Mucosa of descending colon (tissue), 3 donors: ENCODE data around the gene DMAC2. TPM values are rescaled to one million over a fixed set of nuclear protein-coding genes. Genes with fewer than 3 reads are reported as not detected.
A peak's percentile ranks its signal among the peaks of the same experiment; 100 is the strongest.

Source experiments
- ATAC-seq: fragments of 200-7000 bp; cut with Tn5 transposase; one replicate; pipeline ENCODE4 v1.9.1; 2020; ENCODE audit warnings: mild to moderate bottlenecking, moderate library complexity
- DNase-seq, 3 donors: peaks; one replicate each; pipeline ENCODE4 v3.0.0-alpha.2; 2020
- H3K36me3 ChIP-seq: fragments of 200-600 bp; one replicate; pipeline ENCODE4 v1.8.0; 2021; ENCODE audit warnings: low read depth, mild to moderate bottlenecking
- H3K4me1 ChIP-seq: fragments of 200-600 bp; one replicate; pipeline ENCODE4 v1.8.0; 2021; ENCODE audit warnings: low read depth, mild to moderate bottlenecking
- H3K4me3 ChIP-seq: fragments of 200-600 bp; one replicate; pipeline ENCODE4 v1.8.0; 2021; ENCODE audit warnings: mild to moderate bottlenecking
- H3K9me3 ChIP-seq: fragments of 200-600 bp; one replicate; pipeline ENCODE4 v1.8.0; 2021; ENCODE audit warnings: mild to moderate bottlenecking
- intact Hi-C, 2 donors: fragments of 100-400 bp; cut with DNase I in 1 of 2; cut with micrococcal nuclease in 1 of 2; formaldehyde crosslinking; loops; one replicate each; pipeline versions ENCODE4 v1.11.0 to v1.11.1; 2022; cut with DNase I, micrococcal nuclease
- total RNA-seq, 3 donors: library from RNA; stranded (reverse); fragmentation: NEBNext Ultra II Directional in 2 of 3; extraction: Animal tissue kit (Norgen Biotek cat#: 25700) in 2 of 3; gene quantifications; one replicate each; pipeline versions ENCODE4 v1.2.1 to v1.2.4, GENCODE V29; 2021 to 2023
- TF ChIP-seq, protein P1 (sequence below): fragments of 200-600 bp; IDR thresholded peaks from one replicate; pipeline ENCODE4 v1.8.0; 2022; ENCODE audit warnings: antibody characterized with exemption, mild to moderate bottlenecking
- donor health status: DM: no; HTN: no; CAD: no; lungs with moderate emphysema.
- donor health status: DM: no; HTN: no; CAD: no.
- donor health status: DM: no; HTN: yes; CAD: no.

Gene DMAC2
- total RNA-seq, 3 donors from 2014 or later: 38.9 to 61.0 (median 47.5) TPM

DNA sequence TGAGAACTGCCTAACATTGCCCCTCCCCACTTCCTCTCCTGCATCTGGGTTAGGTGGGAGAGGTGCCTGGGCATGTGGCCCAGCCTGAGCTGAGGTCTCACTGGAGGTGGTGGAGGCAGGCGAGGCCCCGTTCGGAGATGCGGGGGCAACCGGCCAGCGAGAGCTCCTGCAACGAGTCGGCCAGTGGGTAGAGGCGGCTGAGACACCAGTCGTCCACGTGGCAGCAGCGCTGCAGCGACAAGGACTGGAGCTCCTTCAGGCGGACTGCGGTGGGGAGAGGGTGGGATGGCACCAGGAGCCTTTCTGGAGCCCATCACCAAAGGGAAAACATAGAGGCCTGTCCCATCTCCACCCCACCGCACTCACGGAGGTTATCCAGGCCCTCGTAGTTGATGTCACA, 6.5 kb downstream of the DMAC2 start:
- TF ChIP-seq, protein P1, sequence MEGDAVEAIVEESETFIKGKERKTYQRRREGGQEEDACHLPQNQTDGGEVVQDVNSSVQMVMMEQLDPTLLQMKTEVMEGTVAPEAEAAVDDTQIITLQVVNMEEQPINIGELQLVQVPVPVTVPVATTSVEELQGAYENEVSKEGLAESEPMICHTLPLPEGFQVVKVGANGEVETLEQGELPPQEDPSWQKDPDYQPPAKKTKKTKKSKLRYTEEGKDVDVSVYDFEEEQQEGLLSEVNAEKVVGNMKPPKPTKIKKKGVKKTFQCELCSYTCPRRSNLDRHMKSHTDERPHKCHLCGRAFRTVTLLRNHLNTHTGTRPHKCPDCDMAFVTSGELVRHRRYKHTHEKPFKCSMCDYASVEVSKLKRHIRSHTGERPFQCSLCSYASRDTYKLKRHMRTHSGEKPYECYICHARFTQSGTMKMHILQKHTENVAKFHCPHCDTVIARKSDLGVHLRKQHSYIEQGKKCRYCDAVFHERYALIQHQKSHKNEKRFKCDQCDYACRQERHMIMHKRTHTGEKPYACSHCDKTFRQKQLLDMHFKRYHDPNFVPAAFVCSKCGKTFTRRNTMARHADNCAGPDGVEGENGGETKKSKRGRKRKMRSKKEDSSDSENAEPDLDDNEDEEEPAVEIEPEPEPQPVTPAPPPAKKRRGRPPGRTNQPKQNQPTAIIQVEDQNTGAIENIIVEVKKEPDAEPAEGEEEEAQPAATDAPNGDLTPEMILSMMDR: no peak
- DNase-seq (peak in 2 of 3 donors; percentile 15 to 50), ATAC-seq (no peak)
- Histone ChIP-seq H3K4me1 (peaks cover 2% of the 10 kb centered on the region), H3K36me3 (no peaks in the 10 kb centered on the region), H3K9me3 (no peaks in the 10 kb centered on the region), H3K4me3 (no peak overlapping the region)
- intact Hi-C loops: no loop called here

- ATAC-seq (no peak), DNase-seq (peak in 1 of 3 donors; percentile 21)
- H3K4me3 ChIP-seq: no peak overlapping the region
- H3K4me1 ChIP-seq: peaks cover 5% of the 10 kb centered on the region
- TF ChIP-seq, protein P1: no peak
- H3K9me3 ChIP-seq: no peaks in the 10 kb centered on the region
- intact Hi-C loops: no loop called here
- H3K36me3 ChIP-seq: no peaks in the 10 kb centered on the region
Measured at GRCh38 chr19:41431426-41432386, 8.0 kb downstream of the DMAC2 start.

GRCh38 chr19:41430922-41431321, 8.8 kb downstream of the DMAC2 start:
- no peaks in the 10 kb centered on the region for H3K9me3 ChIP-seq
- H3K4me3 ChIP-seq: no peak overlapping the region
- TF ChIP-seq, protein P1: no peak
- intact Hi-C loops: no loop called here
- peak in 1 of 3 donors; percentile 22 for DNase-seq
- H3K4me1 ChIP-seq: peaks cover 5% of the 10 kb centered on the region
- no peak for ATAC-seq
- H3K36me3 ChIP-seq: no peaks in the 10 kb centered on the region

GRCh38 chr19:41428481-41428859, 11.2 kb downstream of the DMAC2 start:
- intact Hi-C loops: no loop called here
- no peak for ATAC-seq
- TF ChIP-seq, protein P1: no peak
- Histone ChIP-seq H3K36me3 (no peaks in the 10 kb centered on the region), H3K4me3 (no peak overlapping the region), H3K4me1 (peaks cover 12% of the 10 kb centered on the region), H3K9me3 (no peaks in the 10 kb centered on the region)
- no peak for DNase-seq

DNA sequence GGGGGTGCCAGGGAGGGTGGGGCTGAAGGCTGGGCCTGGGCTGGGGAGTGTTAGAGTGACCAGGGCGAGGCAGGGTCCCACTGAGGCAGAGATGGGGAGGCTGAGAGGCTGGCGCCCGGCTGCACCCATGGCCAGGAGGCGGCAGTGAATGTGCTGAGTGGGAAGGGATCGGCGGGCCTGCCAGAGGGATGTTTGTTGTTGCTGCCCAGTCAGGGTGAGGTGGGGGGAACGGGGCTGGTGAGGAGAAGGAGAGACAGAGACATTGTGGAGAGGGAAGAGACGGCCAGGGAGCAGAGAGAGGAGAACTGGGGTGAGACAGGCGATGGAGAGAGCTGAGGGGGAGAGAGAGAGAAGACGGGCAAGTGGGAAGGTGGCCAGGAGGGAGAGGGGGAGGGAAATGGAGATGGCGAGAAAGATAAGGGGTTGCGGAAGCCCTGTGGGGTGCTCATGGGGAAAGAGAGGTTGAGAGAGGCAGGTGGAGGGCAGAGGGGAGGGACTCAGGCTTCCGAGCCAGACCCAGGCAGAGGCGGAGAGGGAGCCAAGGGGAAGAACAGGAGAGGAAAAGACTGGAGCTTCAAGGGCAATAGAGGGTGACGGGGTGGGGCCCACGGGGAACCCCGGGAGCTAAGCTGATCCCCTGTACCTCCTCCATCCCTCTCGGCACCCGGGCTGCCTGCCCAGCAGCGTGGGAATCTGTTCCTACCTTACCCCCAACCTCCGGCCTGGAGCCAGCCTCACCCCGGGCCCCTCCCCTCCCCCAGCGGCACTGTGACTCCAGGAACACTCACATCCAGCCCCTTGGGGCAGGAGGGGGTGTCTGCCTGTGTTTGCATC, 11.8 kb downstream of the DMAC2 start:
- H3K4me1 ChIP-seq: peaks cover 12% of the 10 kb centered on the region
- TF ChIP-seq, protein P1: no peak
- H3K36me3 ChIP-seq: no peaks in the 10 kb centered on the region
- ATAC-seq: peak; percentile 41
- DNase-seq: peak; percentile 55 to 73 (median 68)
- no peaks in the 10 kb centered on the region for H3K9me3 ChIP-seq
- peak overlapping the region; percentile 34 for H3K4me3 ChIP-seq
- intact Hi-C loops: no loop called here
